Raji (cell line): ENCODE results near the gene SPAG16.

Experiments used
- POLR2A ChIP-seq: IDR thresholded peaks from 2 replicates; pipeline ENCODE4 v1.6.1; 2011; ENCODE audit warnings: low read depth, low read length, control low read depth; ENCODE audit not compliant: insufficient read depth

The SPAG16 gene

DNA sequence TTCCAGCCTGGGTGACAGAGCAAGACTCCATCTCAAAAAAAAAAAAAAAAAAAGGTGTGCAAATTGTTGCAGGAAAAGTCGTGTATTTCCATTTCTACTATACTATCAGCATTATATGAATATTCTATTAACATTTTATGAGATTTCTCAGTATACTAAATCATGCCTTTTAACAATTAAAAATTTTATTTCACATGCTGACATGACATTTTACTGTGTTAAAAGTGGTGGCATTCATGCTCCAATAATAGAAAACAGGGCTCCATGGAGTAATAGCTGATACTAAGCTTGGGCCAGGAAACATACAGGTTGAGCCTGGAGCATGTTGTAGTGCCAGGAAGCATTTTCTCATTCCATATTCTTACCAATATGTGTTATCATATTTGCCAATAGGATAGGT lies 141.4 kb downstream of the SPAG16 start:
- no peak for TF ChIP-seq POLR2A

DNA sequence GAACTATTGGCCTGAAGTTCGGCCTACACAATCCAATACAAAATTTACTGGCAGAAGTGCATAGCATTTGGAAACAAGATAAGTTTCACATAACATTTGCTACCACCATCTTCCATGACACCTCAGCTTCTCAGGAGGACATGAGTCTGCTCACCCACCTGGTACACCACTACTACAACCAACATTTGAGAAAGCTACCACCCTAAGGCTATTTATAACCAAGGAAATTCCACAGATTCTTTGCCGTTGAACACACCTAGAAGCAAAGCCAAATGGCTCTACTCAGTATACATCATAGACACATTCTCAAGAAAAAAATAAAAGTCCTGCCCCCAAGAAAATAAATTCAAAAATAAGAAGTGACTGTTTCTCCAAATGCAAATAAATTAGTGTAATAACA lies 145.3 kb downstream of the SPAG16 start:
- no peak for TF ChIP-seq POLR2A

DNA sequence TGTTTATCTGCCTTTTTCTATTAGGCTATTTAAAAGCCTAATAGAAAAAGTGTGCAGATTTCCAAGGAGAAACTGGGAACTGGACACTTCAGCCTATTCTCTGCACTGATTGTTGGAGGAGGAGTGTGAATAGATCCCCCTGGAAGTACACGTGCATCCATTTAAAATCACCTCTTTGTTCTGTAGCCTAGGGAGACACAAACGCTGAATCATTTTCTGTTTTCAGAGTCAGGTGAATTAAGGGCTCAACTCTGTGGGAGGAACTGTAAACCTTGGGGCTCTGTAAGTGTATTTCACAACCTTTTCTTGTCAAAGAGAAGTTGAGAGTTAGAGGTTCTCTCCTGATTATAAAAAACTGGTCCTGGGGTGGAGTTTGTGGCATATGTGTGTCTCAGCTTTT lies 159.7 kb downstream of the SPAG16 start:
- TF ChIP-seq POLR2A = no peak

DNA sequence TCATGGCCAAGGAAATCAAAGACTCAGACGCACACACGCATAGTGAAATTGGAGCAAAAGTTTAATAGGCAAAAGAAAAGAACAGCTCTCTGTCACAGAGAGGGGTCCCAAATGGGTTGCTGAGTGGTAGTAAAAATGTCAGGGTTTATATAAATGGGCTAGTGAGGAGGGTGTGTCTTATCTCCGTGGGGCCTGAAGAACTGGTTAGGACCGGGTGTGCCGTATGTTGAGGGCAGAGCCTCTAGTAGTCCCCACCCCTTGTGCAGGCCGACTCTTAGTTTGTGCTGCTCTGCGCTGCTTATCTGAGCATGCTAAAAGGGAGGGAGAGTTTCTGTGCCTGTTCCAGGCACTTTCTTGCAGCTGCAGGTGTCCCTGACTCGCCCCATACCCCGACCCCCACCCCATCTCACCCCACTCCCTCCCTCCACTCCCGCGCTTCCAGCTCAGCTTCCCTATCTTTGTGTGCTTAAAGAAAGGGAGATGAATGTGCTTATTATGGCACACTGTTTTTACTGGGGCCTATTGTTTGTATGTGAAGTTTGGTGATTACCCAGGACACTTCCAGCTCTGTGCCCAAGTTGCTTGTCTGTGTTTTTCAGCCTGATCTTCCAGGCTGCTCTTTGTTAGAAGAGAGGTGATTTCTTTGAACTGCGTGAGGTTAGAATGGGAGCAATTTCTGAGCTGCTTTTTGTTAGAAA lies 167.4 kb downstream of the SPAG16 start:
- no peak for TF ChIP-seq POLR2A

DNA sequence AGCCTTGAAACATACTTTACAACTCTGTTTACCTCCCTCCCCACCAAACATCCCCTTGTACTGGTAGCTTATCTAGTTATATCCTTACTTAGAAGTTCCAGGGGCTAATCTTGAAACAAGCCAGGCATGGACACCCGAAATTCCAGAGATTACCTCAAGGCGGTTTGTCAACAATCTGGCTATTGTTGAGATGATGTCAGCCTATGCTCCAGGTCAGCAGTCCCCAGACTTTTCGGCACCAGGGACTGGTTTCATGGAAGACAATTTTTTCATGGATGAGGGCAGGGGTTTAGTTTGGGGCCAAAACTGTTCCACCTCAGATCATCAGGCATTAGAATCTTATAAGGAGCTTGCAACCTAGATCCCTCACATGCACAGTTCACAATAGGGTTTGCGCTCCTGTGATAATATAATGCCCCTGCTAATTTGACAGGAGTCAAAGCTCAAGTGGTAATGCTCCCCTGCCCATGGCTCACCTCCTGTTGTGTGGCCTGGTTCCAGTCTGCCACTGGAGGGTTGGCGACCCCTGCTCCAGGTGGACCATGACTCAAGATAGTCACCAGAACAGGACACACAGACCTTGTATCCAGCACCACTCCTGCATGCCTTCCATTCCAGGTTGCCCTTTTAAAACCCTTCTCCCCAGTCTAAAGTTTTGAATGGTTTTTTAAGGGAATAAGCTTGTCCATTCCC lies 171.2 kb downstream of the SPAG16 start:
- TF ChIP-seq POLR2A = no peak

DNA sequence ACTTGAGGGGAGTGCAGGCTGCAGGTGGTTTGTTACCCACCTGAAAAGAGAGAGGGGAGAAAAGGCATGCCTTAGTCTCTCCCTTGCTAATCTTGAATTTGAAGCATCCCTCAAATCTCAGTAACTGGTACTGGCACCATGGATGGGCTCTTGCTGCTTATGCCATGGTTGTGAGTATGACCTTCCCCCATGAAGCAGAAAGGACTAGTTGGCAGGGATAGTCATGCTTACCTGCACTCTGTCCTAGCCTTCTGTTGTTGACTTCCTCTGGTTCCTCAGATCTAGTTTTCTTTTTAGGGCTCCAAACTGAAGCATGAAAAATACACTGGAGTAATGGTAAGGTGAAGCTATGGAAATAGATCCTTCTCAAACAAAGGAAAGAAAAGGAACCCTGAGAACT lies 191.2 kb downstream of the SPAG16 start:
- no peak for TF ChIP-seq POLR2A

DNA sequence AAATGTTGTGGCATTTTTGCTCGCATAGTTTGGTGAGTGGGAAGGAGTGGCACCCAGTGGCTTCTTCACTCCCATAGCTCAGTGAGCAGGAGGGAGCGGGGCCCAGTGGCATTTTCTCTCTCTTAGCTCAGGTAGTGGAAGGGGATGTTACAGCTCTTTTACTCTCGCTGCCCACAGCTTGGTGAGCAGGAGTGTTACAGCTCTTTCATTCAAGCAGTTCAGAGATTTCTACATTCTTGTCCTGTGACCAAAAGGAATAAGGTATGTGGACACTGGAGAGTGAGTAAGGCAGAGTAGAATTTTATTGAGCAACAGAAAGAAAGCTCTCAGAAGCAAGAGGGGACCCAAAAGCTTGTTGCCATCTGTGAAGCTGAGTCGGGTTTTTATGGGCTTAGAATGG lies 192.4 kb downstream of the SPAG16 start:
- no peak for TF ChIP-seq POLR2A

DNA sequence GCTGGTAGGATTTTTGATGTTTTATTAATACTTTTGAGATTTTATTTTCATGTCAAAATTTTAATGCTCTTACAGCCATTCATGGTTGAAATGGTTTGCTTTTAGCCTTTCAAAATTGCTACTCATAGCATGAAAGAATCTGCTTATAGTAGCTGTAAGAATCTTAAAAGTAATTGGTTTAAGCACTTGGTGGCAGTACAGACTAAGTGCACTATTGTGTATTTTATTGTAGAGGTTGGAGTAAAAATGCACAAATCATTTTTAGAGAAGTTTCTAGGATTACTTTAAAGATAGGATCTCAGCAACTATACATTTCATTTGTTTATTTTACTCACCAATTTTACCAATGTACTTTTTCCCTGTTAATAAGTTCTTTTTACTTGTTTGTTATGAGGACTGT lies 205.8 kb downstream of the SPAG16 start:
- TF ChIP-seq POLR2A = no peak

DNA sequence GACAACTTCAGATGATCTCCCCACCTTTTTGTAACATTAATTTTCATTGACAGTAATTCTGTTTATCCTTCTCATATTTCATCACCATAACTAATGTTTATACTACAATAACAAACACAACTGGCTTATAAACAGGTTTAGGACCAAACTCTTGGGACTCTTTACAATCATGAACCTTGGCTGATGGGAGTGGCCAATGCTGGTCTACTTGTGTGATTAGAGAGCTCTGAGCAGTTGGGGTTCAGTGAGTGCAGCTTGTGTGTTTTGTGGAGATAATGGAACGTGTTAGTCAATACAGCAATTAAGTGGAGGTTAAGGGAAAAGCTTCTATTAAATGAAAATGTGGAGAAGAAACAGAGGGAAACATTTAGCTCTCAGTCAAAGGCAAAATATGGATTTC lies 207.1 kb downstream of the SPAG16 start:
- no peak for TF ChIP-seq POLR2A

DNA sequence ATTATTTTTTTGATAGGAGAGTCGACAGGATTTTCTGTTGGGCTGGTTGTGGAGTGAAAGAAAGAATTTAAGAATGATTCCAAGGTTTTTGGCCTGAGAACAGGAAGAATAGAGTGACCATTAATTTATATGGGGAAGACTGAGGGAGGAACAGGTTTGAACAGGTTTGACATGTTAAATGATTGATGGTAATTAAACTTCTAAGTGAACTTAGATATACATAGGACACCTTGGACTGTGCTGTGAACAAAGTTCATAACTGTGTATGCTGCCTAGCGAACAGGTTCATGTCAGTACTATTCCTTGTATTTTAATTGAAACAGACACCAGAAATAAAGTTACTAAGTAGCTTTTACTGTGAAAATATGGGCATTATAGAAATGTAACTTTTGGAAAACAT lies 212.0 kb downstream of the SPAG16 start:
- no peak for TF ChIP-seq POLR2A

DNA sequence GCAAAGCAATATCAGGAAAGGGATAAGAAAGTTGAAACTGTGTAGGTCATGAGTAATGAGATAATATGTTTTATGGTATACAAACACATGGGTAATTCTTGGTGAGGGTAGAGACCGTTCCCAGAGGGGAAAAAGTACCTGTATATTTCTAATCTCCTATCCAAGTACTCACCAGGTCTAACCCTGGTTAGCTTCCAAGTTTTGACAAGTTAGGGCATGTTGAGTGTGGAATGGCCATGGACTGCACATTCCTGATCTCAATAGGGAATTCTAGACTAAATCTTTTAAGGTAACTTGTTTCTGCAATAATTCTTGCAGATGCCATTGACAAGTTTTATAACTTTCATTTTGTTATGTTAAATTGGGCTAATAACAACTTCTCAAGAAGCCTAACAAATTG lies 216.6 kb downstream of the SPAG16 start:
- TF ChIP-seq POLR2A = no peak

DNA sequence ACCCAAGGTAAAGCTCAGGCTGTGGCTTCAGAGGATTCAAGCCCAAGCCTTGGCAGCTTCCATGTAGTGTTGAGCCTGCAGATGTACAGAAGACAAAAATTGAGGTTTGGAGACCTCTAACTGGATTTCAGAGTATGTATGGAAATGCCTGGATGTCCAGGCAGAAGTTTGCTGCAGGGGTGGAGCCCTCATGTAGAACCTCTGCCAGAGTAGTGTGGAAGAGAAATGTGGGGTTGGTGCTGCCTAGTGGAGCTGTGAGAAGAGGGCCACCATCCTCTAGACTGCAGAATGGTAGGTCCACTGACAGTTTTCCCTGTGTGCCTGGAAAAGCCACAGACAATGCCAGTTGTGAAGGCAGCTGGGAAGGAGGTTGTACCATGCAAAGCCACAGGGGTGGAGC lies 239.9 kb downstream of the SPAG16 start:
- TF ChIP-seq POLR2A = no peak

DNA sequence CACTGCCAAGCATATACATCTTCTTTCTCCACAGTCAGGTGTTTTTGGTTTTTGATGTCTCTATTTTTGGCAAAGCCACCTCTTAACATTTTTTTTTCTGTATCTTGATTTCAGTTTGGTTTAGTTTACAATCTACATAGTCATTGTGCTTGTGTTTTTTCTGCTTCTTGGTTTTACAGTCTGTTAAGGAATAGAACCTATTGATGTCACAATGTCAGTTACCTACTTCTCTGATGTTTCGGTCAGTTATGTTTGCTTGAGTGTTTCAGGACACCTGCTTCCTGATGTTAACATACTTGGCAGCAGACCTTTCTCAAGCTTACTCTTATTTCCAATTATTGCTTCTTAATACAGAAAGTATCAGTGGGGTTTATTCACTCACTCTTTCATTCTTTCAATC lies 253.3 kb downstream of the SPAG16 start:
- TF ChIP-seq POLR2A = no peak

DNA sequence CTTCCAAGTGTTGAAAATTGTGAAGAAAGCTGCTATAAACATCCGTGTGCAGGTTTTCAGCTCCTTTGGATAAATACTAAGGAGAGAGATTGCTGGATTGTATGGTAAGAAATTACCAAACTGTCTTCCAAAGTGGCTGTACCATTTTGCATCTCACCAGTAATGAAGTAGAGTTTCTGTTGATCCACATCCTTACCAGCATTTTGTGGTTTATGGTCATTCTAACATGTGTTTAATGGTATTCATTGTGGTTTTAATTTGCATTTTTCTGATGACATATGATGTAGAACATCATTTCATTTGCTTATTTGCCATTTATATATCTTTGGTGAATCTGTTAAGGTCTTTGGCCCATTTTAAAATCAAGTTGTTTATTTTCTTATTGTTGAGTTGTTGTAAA lies 260.7 kb downstream of the SPAG16 start:
- no peak for TF ChIP-seq POLR2A

DNA sequence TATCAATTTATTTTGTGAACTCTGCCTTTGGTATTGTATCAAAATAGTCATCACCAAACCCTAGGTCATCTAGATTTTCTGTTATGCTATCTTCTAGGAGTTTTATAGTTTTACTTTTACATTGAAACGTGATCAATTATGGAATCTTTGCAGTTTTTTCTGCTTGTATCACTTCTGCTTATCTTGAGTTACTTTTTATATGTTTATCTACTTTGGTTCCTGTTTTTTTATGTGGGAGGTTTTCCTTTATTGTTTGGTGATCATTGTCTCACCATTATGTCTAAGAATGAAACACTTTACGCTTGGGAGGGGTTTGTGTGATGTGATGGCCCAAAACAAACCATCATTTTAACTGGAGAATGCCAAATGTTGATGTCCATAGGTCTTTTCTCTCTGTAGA lies 261.2 kb downstream of the SPAG16 start:
- TF ChIP-seq POLR2A = no peak

DNA sequence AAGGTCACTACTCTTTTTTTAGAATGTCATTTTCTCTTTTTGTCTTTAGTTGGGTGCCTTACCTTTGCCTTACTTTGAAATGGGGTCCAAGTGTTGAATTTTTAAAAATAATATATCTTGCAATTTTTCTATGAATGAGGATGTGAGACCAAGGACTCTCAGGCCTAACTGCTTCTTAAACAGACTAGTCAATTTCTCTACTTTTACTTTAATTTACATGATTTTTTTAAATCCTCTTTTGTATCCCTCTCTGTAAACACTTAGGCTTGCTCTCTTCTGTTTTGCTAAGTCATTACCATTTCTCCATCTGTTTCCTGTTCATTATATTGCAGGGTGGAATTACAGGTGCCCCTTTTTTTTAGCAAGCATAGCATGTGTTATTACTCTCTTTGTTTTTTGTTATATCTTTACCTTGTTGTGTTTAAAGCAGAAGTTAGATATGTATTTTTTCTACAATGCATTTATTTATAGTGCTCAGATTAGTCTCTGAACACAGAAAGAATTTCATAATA lies 261.8 kb downstream of the SPAG16 start:
- TF ChIP-seq POLR2A = no peak

DNA sequence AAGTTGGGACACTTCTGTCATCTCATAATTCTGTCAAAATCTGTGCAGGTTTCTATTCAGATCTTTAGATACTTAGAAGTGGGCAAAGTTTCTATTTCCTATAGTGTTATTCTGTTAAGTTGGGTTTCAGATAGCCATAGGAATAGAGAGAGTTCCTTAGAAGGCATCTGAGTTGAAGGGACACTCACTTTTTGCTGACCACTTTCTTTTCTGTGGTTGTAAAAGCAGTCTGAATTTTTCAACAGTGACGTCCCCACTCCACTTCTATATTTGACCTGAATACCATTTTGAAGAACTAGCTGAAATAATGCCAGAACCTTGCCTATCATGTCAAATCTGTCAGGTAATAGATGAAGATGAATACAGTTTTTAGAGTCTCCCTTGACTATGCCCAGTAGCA lies 267.3 kb downstream of the SPAG16 start:
- TF ChIP-seq POLR2A = no peak

DNA sequence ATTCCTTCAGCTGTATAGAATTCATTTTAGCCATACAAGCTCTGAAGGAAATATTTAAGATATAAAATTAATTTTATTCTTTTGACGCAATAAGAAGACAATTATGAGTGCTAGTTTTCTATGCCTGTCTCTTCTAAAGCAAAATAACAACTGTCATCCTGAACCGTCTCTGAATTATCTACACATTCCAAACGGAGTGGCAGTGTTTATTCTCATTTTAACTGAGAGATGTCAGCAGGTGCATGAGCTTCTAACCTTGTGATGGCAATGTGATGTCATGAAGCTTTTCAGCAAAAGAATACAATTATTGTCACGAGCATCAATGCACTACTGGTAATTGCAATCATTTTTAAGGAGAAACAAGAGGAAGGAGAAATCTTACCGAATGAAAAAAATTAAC lies 274.8 kb downstream of the SPAG16 start:
- TF ChIP-seq POLR2A = no peak

DNA sequence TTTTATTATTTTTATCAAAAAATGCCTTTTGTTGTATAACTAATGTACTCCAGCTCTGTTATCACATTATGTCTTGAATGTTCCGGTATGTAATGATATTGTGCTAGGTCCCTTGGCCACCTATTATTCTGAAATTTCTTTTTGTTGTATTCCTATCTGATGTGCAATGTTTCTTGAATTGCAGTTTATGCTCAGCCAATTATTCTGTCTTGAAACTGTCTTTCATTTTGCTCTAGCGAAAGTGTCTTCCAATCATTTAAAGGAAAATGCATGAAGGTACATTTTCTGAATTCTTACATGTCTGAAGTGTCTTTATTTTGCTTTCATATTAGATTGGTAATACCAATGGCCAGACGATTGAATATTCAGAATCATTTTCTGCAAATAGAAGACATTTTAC lies 277.5 kb downstream of the SPAG16 start:
- TF ChIP-seq POLR2A = no peak
